SU-DHL-6 (cell line): ENCODE results near the gene RAI1.

Experiments
- CTCF ChIP-seq: fragments of 200-600 bp; sonication (generic); IDR thresholded peaks from one replicate; pipeline ENCODE4 v1.5.1; 2017; ENCODE audit warnings: antibody characterized with exemption, mild to moderate bottlenecking, low read length, moderate library complexity; ENCODE audit not compliant: insufficient read depth, poor library complexity, severe bottlenecking
- EZH2phosphoT487 ChIP-seq: fragments of 200-600 bp; sonication (generic), shearing (Covaris generic); conservative IDR thresholded peaks from 2 replicates; pipeline ENCODE4 v1.6.1; 2018; ENCODE audit warnings: mild to moderate bottlenecking, antibody characterized with exemption, low read length, moderate library complexity, mixed read lengths

DNA sequence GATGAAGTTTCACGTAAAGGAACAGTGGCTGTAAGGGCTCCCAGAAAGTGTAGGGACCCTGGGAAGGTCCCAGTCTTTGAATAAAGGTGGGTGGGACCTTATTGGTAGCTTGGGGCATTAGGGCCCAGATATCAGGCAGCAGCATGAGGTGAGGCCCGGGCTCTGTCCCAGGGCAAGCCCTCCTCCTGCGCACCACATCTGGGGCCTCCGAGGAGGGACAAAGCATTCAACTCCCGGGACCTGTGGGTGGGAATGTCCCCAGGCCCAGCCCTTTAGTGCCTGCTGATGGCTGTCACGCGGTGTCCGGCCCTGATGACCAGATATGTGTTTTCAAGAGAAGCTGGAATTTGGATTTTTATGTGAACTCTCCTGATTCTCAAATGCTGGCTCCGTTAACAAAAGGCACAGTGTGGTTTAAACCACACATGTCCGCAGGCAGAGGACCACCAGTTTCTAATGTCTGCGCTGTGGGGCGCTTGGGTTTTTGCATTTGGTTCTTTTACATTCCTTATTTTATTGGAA, 30.4 kb downstream of the RAI1 start:
- TF ChIP-seq CTCF (no peak), EZH2phosphoT487 (no peak)
